H9 (cell line): ENCODE measurements around the gene ZNF330. TPM values are rescaled to one million over a fixed set of nuclear protein-coding genes. Genes with fewer than 3 reads are reported as not detected.

Source experiments
- DNase-seq: peaks from one replicate; pipeline ENCODE4 v3.0.0-alpha.2; 2017
- H2AFZ ChIP-seq: one replicate; pipeline ENCODE4 v1.6.1; 2013; ENCODE audit warnings: mild to moderate bottlenecking, low read length, control low read depth, moderate library complexity
- H2AK5ac ChIP-seq: 2 replicates; pipeline ENCODE4 v1.6.1; 2013; ENCODE audit warnings: low read length, control low read depth, mixed read lengths; ENCODE audit not compliant: insufficient read length
- H2BK120ac ChIP-seq: one replicate; pipeline ENCODE4 v1.6.1; 2013; ENCODE audit warnings: low read depth, mild to moderate bottlenecking, low read length, control low read depth, inconsistent platforms; ENCODE audit not compliant: poor library complexity, severe bottlenecking
- H2BK12ac ChIP-seq: 2 replicates; pipeline ENCODE4 v1.6.1; 2013; ENCODE audit warnings: low read length, control low read depth, mixed read lengths, low read depth; ENCODE audit not compliant: insufficient read length
- H2BK15ac ChIP-seq: 2 replicates; pipeline ENCODE4 v1.6.1; 2013; ENCODE audit warnings: low read depth, low read length, control low read depth
- H2BK20ac ChIP-seq: one replicate; pipeline ENCODE4 v1.6.1; 2013; ENCODE audit warnings: low read depth, mild to moderate bottlenecking, low read length, control low read depth, inconsistent platforms; ENCODE audit not compliant: poor library complexity, severe bottlenecking
- H2BK5ac ChIP-seq: 2 replicates; pipeline ENCODE4 v1.6.1; 2013; ENCODE audit warnings: low read length, control low read depth, mixed read lengths; ENCODE audit not compliant: insufficient read length
- H3K14ac ChIP-seq: 2 replicates; pipeline ENCODE4 v1.6.1; 2013; ENCODE audit warnings: low read length, control low read depth; ENCODE audit not compliant: insufficient read depth
- H3K18ac ChIP-seq: 2 replicates; pipeline ENCODE4 v1.6.1; 2013; ENCODE audit warnings: low read depth, mild to moderate bottlenecking, mixed read lengths, low read length, control low read depth; ENCODE audit not compliant: insufficient read length
- H3K23ac ChIP-seq: 2 replicates; pipeline ENCODE4 v1.6.1; 2013; ENCODE audit warnings: low read length, control low read depth, mixed read lengths, low read depth; ENCODE audit not compliant: insufficient read length
- H3K23me2 ChIP-seq: 2 replicates; pipeline ENCODE4 v1.6.1; 2013; ENCODE audit warnings: low read depth, mild to moderate bottlenecking, mixed read lengths, low read length, control low read depth; ENCODE audit not compliant: insufficient read length, poor library complexity, severe bottlenecking
- H3K27ac ChIP-seq: 2 replicates; pipeline ENCODE4 v1.5.1; 2013; ENCODE audit warnings: low read length, control low read depth, mixed read lengths, low read depth; ENCODE audit not compliant: insufficient read length
- H3K27me3 ChIP-seq: 2 replicates; pipeline ENCODE4 v1.6.1; 2013; ENCODE audit warnings: low read length, control low read depth, inconsistent platforms; ENCODE audit not compliant: insufficient read depth
- H3K4ac ChIP-seq: 2 replicates; pipeline ENCODE4 v1.6.1; 2013; ENCODE audit warnings: low read depth, mild to moderate bottlenecking, control low read depth, inconsistent platforms, low read length, moderate library complexity
- H3K4me1 ChIP-seq: 2 replicates; pipeline ENCODE4 v1.6.1; 2013; ENCODE audit warnings: low read length, control low read depth, inconsistent platforms; ENCODE audit not compliant: insufficient read depth
- H3K4me2 ChIP-seq: 2 replicates; pipeline ENCODE4 v1.6.1; 2013; ENCODE audit warnings: low read length, control low read depth, mixed read lengths; ENCODE audit not compliant: insufficient read length, insufficient read depth
- H3K56ac ChIP-seq: 2 replicates; pipeline ENCODE4 v1.6.1; 2013; ENCODE audit warnings: low read depth, mild to moderate bottlenecking, mixed read lengths, low read length, control low read depth; ENCODE audit not compliant: insufficient read length
- H3K79me1 ChIP-seq: 2 replicates; pipeline ENCODE4 v1.6.1; 2013; ENCODE audit warnings: low read depth, mild to moderate bottlenecking, moderate library complexity, low read length, control low read depth, inconsistent platforms; ENCODE audit not compliant: insufficient read depth, poor library complexity, severe bottlenecking
- H3K79me2 ChIP-seq: 2 replicates; pipeline ENCODE4 v1.6.1; 2013; ENCODE audit warnings: low read length, control low read depth, inconsistent platforms; ENCODE audit not compliant: insufficient read depth
- H3K9ac ChIP-seq: 2 replicates; pipeline ENCODE4 v1.6.1; 2013; ENCODE audit warnings: low read length, control low read depth, mixed read lengths; ENCODE audit not compliant: insufficient read length; ENCODE audit errors: extremely low read depth
- H3K9me3 ChIP-seq: one replicate; pipeline ENCODE4 v1.6.1; 2013; ENCODE audit warnings: low read depth, low read length, inconsistent platforms; ENCODE audit not compliant: control insufficient read depth
- H3T11ph ChIP-seq: one replicate; pipeline ENCODE4 v1.6.1; 2013; ENCODE audit warnings: mild to moderate bottlenecking, low read length, control low read depth, inconsistent platforms
- H4K20me1 ChIP-seq: one replicate; pipeline ENCODE4 v1.6.1; 2013; ENCODE audit not compliant: control insufficient read depth, insufficient read length, insufficient read depth
- H4K5ac ChIP-seq: 2 replicates; pipeline ENCODE4 v1.6.1; 2013; ENCODE audit warnings: low read depth, mild to moderate bottlenecking, mixed read lengths, low read length, control low read depth; ENCODE audit not compliant: insufficient read length
- H4K8ac ChIP-seq: replicated peaks from 2 replicates; pipeline ENCODE4 v1.6.1; 2013; ENCODE audit warnings: low read length, control low read depth, mixed read lengths, low read depth; ENCODE audit not compliant: insufficient read length
- H4K91ac ChIP-seq: 2 replicates; pipeline ENCODE4 v1.6.1; 2013; ENCODE audit warnings: low read depth, mild to moderate bottlenecking, moderate library complexity, mixed read lengths, low read length, control low read depth; ENCODE audit not compliant: insufficient read length
- H3K27ac Mint-ChIP-seq, 3 experiments: 2 replicates in 2 of 3; 3 replicates in 1 of 3; pipeline ENCODE4 v1.8.0; 2020 to 2021; ENCODE audit warnings: mixed read lengths in 3 of 3, mild to moderate bottlenecking in 1 of 3, moderate library complexity in 1 of 3
- H3K27me3 Mint-ChIP-seq: 2 replicates; pipeline ENCODE4 v1.8.0; 2021; ENCODE audit warnings: low read depth, mild to moderate bottlenecking, moderate library complexity, mixed read lengths
- H3K36me3 Mint-ChIP-seq, 3 experiments: 2 replicates in 2 of 3; 3 replicates in 1 of 3; pipeline ENCODE4 v1.8.0; 2020 to 2021; ENCODE audit warnings: low read depth in 3 of 3, mixed read lengths in 3 of 3; ENCODE audit not compliant: insufficient read depth in 1 of 3
- H3K4me1 Mint-ChIP-seq, 2 experiments: 2 replicates each; pipeline ENCODE4 v1.8.0; 2020; ENCODE audit warnings: mixed read lengths in 2 of 2
- H3K4me3 Mint-ChIP-seq, 2 experiments: 2 replicates in 1 of 2; 3 replicates in 1 of 2; pipeline ENCODE4 v1.8.0; 2020 to 2021; ENCODE audit warnings: mild to moderate bottlenecking in 2 of 2, mixed read lengths in 2 of 2, moderate library complexity in 1 of 2
- H3K9me3 Mint-ChIP-seq, 2 experiments: 2 replicates in 1 of 2; 3 replicates in 1 of 2; pipeline ENCODE4 v1.8.0; 2020; ENCODE audit warnings: mild to moderate bottlenecking in 2 of 2, mixed read lengths in 2 of 2, moderate library complexity in 1 of 2
- CTCF ChIP-seq: fragments of 200-600 bp; sonication (generic); conservative IDR thresholded peaks from 3 replicates; pipeline ENCODE4 v1.8.0; 2021; ENCODE audit warnings: antibody characterized with exemption, mild to moderate bottlenecking
- WGBS: extraction: QIAGEN DNeasy Blood & Tissue Kit; methylation state at CpG from one replicate; pipeline ENCODE4 v1.1.7; 2013; ENCODE audit warnings: missing lambda C conversion rate, low lambda C conversion rate, mixed read lengths; ENCODE audit not compliant: insufficient read length; ENCODE audit errors: extremely low coverage; 5-methylcytosine and 5-hydroxymethylcytosine counted together
- total RNA-seq: library from RNA; stranded (reverse); gene quantifications from 2 replicates; pipeline ENCODE4 v1.2.1, GENCODE V29; 2021

The ZNF330 gene
- total RNA-seq, 1 experiment from 2014 or later, result 32.6 TPM

GRCh38 chr4:141196227-141196933, 24.3 kb upstream of the ZNF330 start:
- Histone ChIP-seq H3K79me1 (no peaks in the 10 kb centered on the region), H2BK20ac (no peak overlapping the region), H2AFZ (no peak overlapping the region), H2BK120ac (no peak overlapping the region), H3K27ac (no peak overlapping the region), H2AK5ac (no peak overlapping the region), H4K20me1 (no peaks in the 10 kb centered on the region), H3K9me3 (no peaks in the 10 kb centered on the region), H2BK15ac (no peak overlapping the region), H3K4ac (no peak overlapping the region), H3K56ac (no peak overlapping the region), H3K79me2 (no peaks in the 10 kb centered on the region), H3K4me2 (no peak overlapping the region), H3K23me2 (no peaks in the 10 kb centered on the region), H3T11ph (no peak overlapping the region), H3K9ac (no peak overlapping the region), H4K5ac (no peak overlapping the region), H3K27me3 (no peaks in the 10 kb centered on the region), H3K4me1 (no peaks in the 10 kb centered on the region), H4K91ac (no peak overlapping the region), H2BK5ac (no peak overlapping the region), H3K18ac (no peak overlapping the region), H3K23ac (no peak overlapping the region), H3K14ac (no peak overlapping the region), H4K8ac (no peak overlapping the region), H2BK12ac (no peak overlapping the region)
- H3K27ac Mint-ChIP-seq, result no peak overlapping the region
- no CpG with 5 or more reads among the region's 1 CpG for WGBS
- no peaks in the 10 kb centered on the region for H3K36me3 Mint-ChIP-seq
- no peaks in the 10 kb centered on the region for H3K27me3 Mint-ChIP-seq
- no peaks in the 10 kb centered on the region for H3K4me1 Mint-ChIP-seq
- peaks cover 7 to 9% of the 10 kb centered on the region in 2 experiments; a peak in 3 of 5 replicates for H3K9me3 Mint-ChIP-seq
- DNase-seq, result no peak
- H3K4me3 Mint-ChIP-seq, result no peak overlapping the region
- no peak for TF ChIP-seq CTCF
